K562 (cell line): ENCODE measurements around the gene STEAP1B. TPM values are rescaled to one million over a fixed set of nuclear protein-coding genes. Genes with fewer than 3 reads are reported as not detected.

Experiments
- ATAC-seq: fragments of 200-7000 bp; cut with Tn5 transposase; 3 replicates; pipeline ENCODE4 v1.9.1; 2020; ENCODE audit warnings: moderate library complexity
- BruUV-seq: library from RNA; stranded (reverse); fragments of 400-500 nt; replicated peaks from 2 replicates; lab custom pipeline; 2021; lab: Mats Ljungman, UMichigan
- CTCF ChIA-PET: fragments of 300-600 bp; formaldehyde crosslinking; extraction: SDS; loops from one replicate; lab custom pipeline; 2021; ENCODE audit warnings: low intra/inter-chr PET ratio; lab: Yijun Ruan, JAX
- POLR2A ChIA-PET: fragments of 300-600, 350-650 bp; sonication (Branson Sonifier 250); formaldehyde crosslinking; extraction: SDS; loops from one replicate; lab custom pipeline; 2021; ENCODE audit warnings: antibody characterized with exemption, inconsistent platforms; lab: Yijun Ruan, JAX
- DNase-seq, 4 experiments: peaks; one replicate each; pipeline versions ENCODE4 v3.0.0 to v3.0.0-alpha.2; 2011 to 2018; ENCODE audit warnings: low spot score in 3 of 4, mixed read lengths in 3 of 4; ENCODE audit errors: extremely low read depth in 1 of 4
- FAIRE-seq: peaks from 2 replicates; lab custom pipeline; 2011; peaks lifted over from hg19 to GRCh38; lab: Jason Lieb, UNC
- H2AFZ ChIP-seq: 2 replicates; pipeline ENCODE4 v1.6.0; 2011; ENCODE audit warnings: low read depth, low read length, control low read depth, inconsistent platforms
- H3K27ac ChIP-seq: fragments of 200-600 bp; 3 replicates; pipeline ENCODE4 v1.8.0; 2011; ENCODE audit warnings: low read depth, mild to moderate bottlenecking, control low read depth, inconsistent platforms, low read length, moderate library complexity, mixed read lengths; ENCODE audit errors: extremely low read depth
- H3K27me3 ChIP-seq, 2 experiments: fragments of 300-600 bp in 1 of 2; 2 replicates in 1 of 2; 3 replicates in 1 of 2; pipeline versions ENCODE4 v1.6.0 to v1.8.0; 2011; ENCODE audit warnings: inconsistent platforms in 2 of 2, low read length in 2 of 2, mild to moderate bottlenecking in 1 of 2, mixed read lengths in 1 of 2, moderate library complexity in 1 of 2; ENCODE audit not compliant: control insufficient read depth in 2 of 2, insufficient read depth in 2 of 2
- H3K36me3 ChIP-seq: fragments of 300-600 bp; 3 replicates; pipeline ENCODE4 v1.8.0; 2011; ENCODE audit warnings: mild to moderate bottlenecking, low read length, inconsistent platforms; ENCODE audit not compliant: control insufficient read depth, insufficient read depth
- H3K4me1 ChIP-seq, 2 experiments: fragments of 200-600 bp in 1 of 2; replicated peaks in 1 of 2; 2 replicates in 1 of 2; 3 replicates in 1 of 2; pipeline versions ENCODE4 v1.5.1 to v1.8.0; 2011; ENCODE audit warnings: inconsistent platforms in 2 of 2, low read length in 2 of 2, mild to moderate bottlenecking in 1 of 2, mixed read lengths in 1 of 2, moderate library complexity in 1 of 2; ENCODE audit not compliant: control insufficient read depth in 2 of 2, insufficient read depth in 2 of 2
- H3K4me2 ChIP-seq: 2 replicates; pipeline ENCODE4 v1.6.1; 2011; ENCODE audit warnings: low read length, control low read depth, inconsistent platforms, mixed read lengths; ENCODE audit not compliant: insufficient read depth
- H3K4me3 ChIP-seq: fragments of 200-600 bp; sonication (generic), shearing (Covaris generic); 2 replicates; pipeline ENCODE4 v1.5.1; 2016; ENCODE audit warnings: control low read depth, inconsistent platforms
- H3K79me2 ChIP-seq: fragments of 200-600 bp; 3 replicates; pipeline ENCODE4 v1.8.0; 2011; ENCODE audit warnings: low read length, inconsistent platforms; ENCODE audit not compliant: control insufficient read depth, insufficient read depth
- H3K9ac ChIP-seq, 2 experiments: 2 replicates each; pipeline versions ENCODE4 v1.6.0 to v1.6.1; 2011; ENCODE audit warnings: low read depth in 2 of 2, low read length in 2 of 2, control low read depth in 1 of 2, inconsistent platforms in 1 of 2, mild to moderate bottlenecking in 1 of 2, mixed read lengths in 1 of 2; ENCODE audit not compliant: insufficient read depth in 1 of 2
- H3K9me1 ChIP-seq: one replicate; pipeline ENCODE4 v1.6.0; 2011; ENCODE audit warnings: inconsistent platforms, mild to moderate bottlenecking, low read length, moderate library complexity; ENCODE audit not compliant: control insufficient read depth, insufficient read depth
- H3K9me3 ChIP-seq: replicated peaks from 2 replicates; pipeline ENCODE4 v1.5.1; 2011; ENCODE audit warnings: low read depth, low read length, inconsistent platforms; ENCODE audit not compliant: control insufficient read depth, insufficient read depth
- H4K20me1 ChIP-seq: replicated peaks from 2 replicates; pipeline ENCODE4 v1.6.1; 2011; ENCODE audit warnings: low read length, inconsistent platforms, mixed read lengths; ENCODE audit not compliant: control insufficient read depth, insufficient read depth
- ATF6 ChIP-seq: sonication (generic); formaldehyde crosslinking; IDR thresholded peaks from 2 replicates; pipeline ENCODE4 v1.4.0; 2020; ENCODE audit warnings: mild to moderate bottlenecking, missing genetic modification reagents
- FOXK1 ChIP-seq: sonication (generic); formaldehyde crosslinking; IDR thresholded peaks from 2 replicates; pipeline ENCODE4 v1.8.0; 2022; ENCODE audit warnings: missing genetic modification reagents, mild to moderate bottlenecking, borderline replicate concordance
- GTF2F1 ChIP-seq: IDR thresholded peaks from 2 replicates; pipeline ENCODE4 v1.6.1; 2011; ENCODE audit warnings: low read depth, low read length, improper control_type of control experiment
- HDAC8 ChIP-seq: fragments of 450-650 bp; IDR thresholded peaks from 2 replicates; pipeline ENCODE4 v1.6.1; 2016; ENCODE audit warnings: mild to moderate bottlenecking, missing genetic modification characterization, moderate library complexity, missing compliant biosample characterization
- MEF2D ChIP-seq: conservative IDR thresholded peaks from 2 replicates; pipeline ENCODE4 v1.6.1; 2016; ENCODE audit warnings: low read depth, missing genetic modification characterization, missing compliant biosample characterization
- OTX1 ChIP-seq: fragments of 450-650 bp; formaldehyde crosslinking; IDR thresholded peaks from 2 replicates; pipeline ENCODE4 v1.4.0; 2022; ENCODE audit warnings: mild to moderate bottlenecking
- RAD21 ChIP-seq, 2 experiments: fragments of 250-450 bp in 1 of 2; fragments of 450-650 bp in 1 of 2; sonication (Bioruptor Pico) in 1 of 2; formaldehyde crosslinking in 1 of 2; IDR thresholded peaks in 1 of 2; conservative IDR thresholded peaks in 1 of 2; 2 replicates each; pipeline versions ENCODE4 v1.4.0 to v1.8.0; 2020 to 2022; ENCODE audit warnings: mild to moderate bottlenecking in 2 of 2, moderate library complexity in 1 of 2
- SPI1 ChIP-seq: IDR thresholded peaks from 2 replicates; pipeline ENCODE4 v1.6.1; 2011; ENCODE audit warnings: low read depth, low read length, control low read depth, borderline replicate concordance
- WGBS: fragments of 100-300 bp; shearing (Covaris generic); methylation state at CpG from one replicate; pipeline ENCODE4 v1.1.6; 2016; ENCODE audit warnings: low coverage, mixed read lengths; ENCODE audit not compliant: insufficient coverage; ENCODE audit errors: missing lambda C conversion rate; 5-methylcytosine and 5-hydroxymethylcytosine counted together
- in situ Hi-C: fragments of 300-500 bp; cut with MboI; formaldehyde crosslinking; loops from 4 replicates; pipeline ENCODE4 v1.15.0; 2018; ENCODE audit warnings: inconsistent platforms, mixed read lengths
- intact Hi-C: fragments of 100-400 bp; cut with micrococcal nuclease; formaldehyde crosslinking; loops from 2 replicates; pipeline ENCODE4 v1.14.2; 2022
- polyA plus RNA-seq, 8 experiments: library from polyadenylated mRNA; depleted of rRNA in 4 of 8; stranded (reverse) in 5 of 8; unstranded in 3 of 8; fragments of >200 nt; fragmentation: Nextera tagmentation in 2 of 8; fragmentation: Illumina TruSeq in 1 of 8; extraction: Ambion mirVana in 2 of 8; extraction: Trizol in 1 of 8; gene quantifications; 2 replicates each; pipeline versions ENCODE4 v1.2.1 to v1.2.3, GENCODE V29; 2011 to 2014; ENCODE audit warnings: inconsistent platforms in 1 of 8, missing spikeins in 1 of 8
- total RNA-seq, 7 experiments: library from RNA; depleted of rRNA in 6 of 7; stranded (reverse); fragments of >200 nt in 6 of 7; fragmentation: Illumina TruSeq in 2 of 7; extraction: Trizol in 2 of 7; gene quantifications; 2 replicates each; pipeline versions ENCODE4 v1.2.1 to v1.2.3, GENCODE V29; 2011 to 2021; ENCODE audit warnings: low replicate concordance in 1 of 7
- TF ChIP-seq, protein P1 (sequence below): fragments of 200-400 bp; formaldehyde crosslinking; IDR thresholded peaks from 2 replicates; pipeline ENCODE4 v1.6.1; 2017; ENCODE audit warnings: mild to moderate bottlenecking, low read depth, low read length, moderate library complexity
- TF ChIP-seq, protein P2 (sequence below): fragments of 250-450 bp; sonication (Bioruptor Pico); IDR thresholded peaks from 2 replicates; pipeline ENCODE4 v1.8.0; 2021; ENCODE audit warnings: moderate library complexity, mild to moderate bottlenecking, inconsistent platforms

STEAP1B gene
- total and polyA plus RNA-seq, 9 of the 15 experiments (the other 6 are each of a cell fraction or from before 2014, with no cell fraction given), result 20.0 to 38.5 (median 30.6) TPM

DNA sequence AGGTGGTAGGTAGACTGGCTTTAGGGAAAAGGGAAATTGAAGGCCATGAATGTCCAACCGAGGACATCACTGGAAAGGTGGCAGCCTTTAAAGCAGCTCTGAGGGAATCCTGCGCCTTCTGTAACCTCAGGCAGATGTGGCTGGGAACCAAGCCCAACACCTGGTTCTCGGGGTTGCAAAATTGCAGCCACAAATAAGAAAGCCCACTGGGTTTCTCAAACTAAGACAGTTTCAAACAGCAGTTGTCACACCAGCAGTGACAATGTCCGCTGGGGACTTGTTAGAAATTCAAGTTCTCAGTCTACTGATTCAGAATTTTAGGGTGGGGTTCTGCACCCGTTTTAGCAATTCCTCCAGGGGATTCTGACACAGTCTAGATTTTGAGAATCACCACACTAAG lies 42.7 kb upstream of the STEAP1B start:
- CTCF ChIA-PET, result no interaction called here
- ATAC-seq (no peak), DNase-seq (no peak), FAIRE-seq (no peak)
- Histone ChIP-seq H3K27me3 (no peaks in the 10 kb centered on the region), H3K4me3 (no peak overlapping the region), H3K9ac (no peak overlapping the region), H3K36me3 (no peaks in the 10 kb centered on the region), H3K4me2 (no peak overlapping the region), H2AFZ (no peak overlapping the region), H3K4me1 (no peaks in the 10 kb centered on the region), H3K9me1 (no peaks in the 10 kb centered on the region), H4K20me1 (no peaks in the 10 kb centered on the region), H3K9me3 (no peaks in the 10 kb centered on the region), H3K79me2 (no peaks in the 10 kb centered on the region), H3K27ac (no peak overlapping the region)
- WGBS, result 42% methylated on average over 5 of the region's 5 CpGs
- BruUV-seq, result no TSS peak
- in situ Hi-C loops, result loop anchor here (25.0 kb wide), 1 partner anchor 720 kb away; no protein-coding TSS in a partner anchor
- POLR2A ChIA-PET, result no interaction called here
- intact Hi-C loops, result no loop called here
- TF ChIP-seq FOXK1 (CRISPR knock-in tag), result no peak
- TF ChIP-seq, protein P1, sequence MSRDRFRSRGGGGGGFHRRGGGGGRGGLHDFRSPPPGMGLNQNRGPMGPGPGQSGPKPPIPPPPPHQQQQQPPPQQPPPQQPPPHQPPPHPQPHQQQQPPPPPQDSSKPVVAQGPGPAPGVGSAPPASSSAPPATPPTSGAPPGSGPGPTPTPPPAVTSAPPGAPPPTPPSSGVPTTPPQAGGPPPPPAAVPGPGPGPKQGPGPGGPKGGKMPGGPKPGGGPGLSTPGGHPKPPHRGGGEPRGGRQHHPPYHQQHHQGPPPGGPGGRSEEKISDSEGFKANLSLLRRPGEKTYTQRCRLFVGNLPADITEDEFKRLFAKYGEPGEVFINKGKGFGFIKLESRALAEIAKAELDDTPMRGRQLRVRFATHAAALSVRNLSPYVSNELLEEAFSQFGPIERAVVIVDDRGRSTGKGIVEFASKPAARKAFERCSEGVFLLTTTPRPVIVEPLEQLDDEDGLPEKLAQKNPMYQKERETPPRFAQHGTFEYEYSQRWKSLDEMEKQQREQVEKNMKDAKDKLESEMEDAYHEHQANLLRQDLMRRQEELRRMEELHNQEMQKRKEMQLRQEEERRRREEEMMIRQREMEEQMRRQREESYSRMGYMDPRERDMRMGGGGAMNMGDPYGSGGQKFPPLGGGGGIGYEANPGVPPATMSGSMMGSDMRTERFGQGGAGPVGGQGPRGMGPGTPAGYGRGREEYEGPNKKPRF, result no peak

- Histone ChIP-seq H3K9ac (no peak overlapping the region), H3K36me3 (no peaks in the 10 kb centered on the region), H3K4me2 (no peak overlapping the region), H3K9me3 (no peaks in the 10 kb centered on the region), H3K4me1 (no peaks in the 10 kb centered on the region), H3K27ac (no peak overlapping the region), H3K4me3 (no peak overlapping the region), H3K27me3 (no peaks in the 10 kb centered on the region), H3K9me1 (no peaks in the 10 kb centered on the region), H4K20me1 (no peaks in the 10 kb centered on the region), H2AFZ (no peak overlapping the region), H3K79me2 (no peaks in the 10 kb centered on the region)
- no peak for ATAC-seq
- ChIA-PET POLR2A (no interaction called here), CTCF (no interaction called here)
- BruUV-seq, result no TSS peak
- intact Hi-C loops (no loop called here), in situ Hi-C loops (loop anchor here (25.0 kb wide), 1 partner anchor 720 kb away; no protein-coding TSS in a partner anchor)
- no peak for FAIRE-seq
- TF ChIP-seq OTX1 (CRISPR knock-in tag) (no peak), ATF6 (CRISPR knock-in tag) (no peak), RAD21 (CRISPR knock-in tag; conservative IDR thresholded peaks at IDR 0.05 in 1 of 2, IDR thresholded peaks at IDR 0.05 in 1 of 2) (no peak), SPI1 (no peak), GTF2F1 (no peak), HDAC8 (tag) (no peak), MEF2D (tag) (no peak)
- TF ChIP-seq, protein P2, sequence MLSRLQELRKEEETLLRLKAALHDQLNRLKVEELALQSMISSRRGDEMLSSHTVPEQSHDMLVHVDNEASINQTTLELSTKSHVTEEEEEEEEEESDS (CRISPR knock-in tag), result no peak
- no peak for DNase-seq
- 75% methylated on average over 2 of the region's 5 CpGs for WGBS
Observed at GRCh38 chr7:22542254-22542653, 42.3 kb upstream of the STEAP1B start.
